NCI-H510A treated with DMSO at 0.1 percent for 48 hours (cell line): Measurements from ENCODE around the gene ATAD3C.
"Not testable (repeated sequence)": the region's sequence is repeated elsewhere in the genome, so short reads cannot be mapped to it uniquely, and the experiment has no call there.

Experiments
- DNase-seq: peaks from one replicate; lab custom pipeline; 2025; lab: John Stamatoyannopoulos, UW

The ATAD3C gene

DNA sequence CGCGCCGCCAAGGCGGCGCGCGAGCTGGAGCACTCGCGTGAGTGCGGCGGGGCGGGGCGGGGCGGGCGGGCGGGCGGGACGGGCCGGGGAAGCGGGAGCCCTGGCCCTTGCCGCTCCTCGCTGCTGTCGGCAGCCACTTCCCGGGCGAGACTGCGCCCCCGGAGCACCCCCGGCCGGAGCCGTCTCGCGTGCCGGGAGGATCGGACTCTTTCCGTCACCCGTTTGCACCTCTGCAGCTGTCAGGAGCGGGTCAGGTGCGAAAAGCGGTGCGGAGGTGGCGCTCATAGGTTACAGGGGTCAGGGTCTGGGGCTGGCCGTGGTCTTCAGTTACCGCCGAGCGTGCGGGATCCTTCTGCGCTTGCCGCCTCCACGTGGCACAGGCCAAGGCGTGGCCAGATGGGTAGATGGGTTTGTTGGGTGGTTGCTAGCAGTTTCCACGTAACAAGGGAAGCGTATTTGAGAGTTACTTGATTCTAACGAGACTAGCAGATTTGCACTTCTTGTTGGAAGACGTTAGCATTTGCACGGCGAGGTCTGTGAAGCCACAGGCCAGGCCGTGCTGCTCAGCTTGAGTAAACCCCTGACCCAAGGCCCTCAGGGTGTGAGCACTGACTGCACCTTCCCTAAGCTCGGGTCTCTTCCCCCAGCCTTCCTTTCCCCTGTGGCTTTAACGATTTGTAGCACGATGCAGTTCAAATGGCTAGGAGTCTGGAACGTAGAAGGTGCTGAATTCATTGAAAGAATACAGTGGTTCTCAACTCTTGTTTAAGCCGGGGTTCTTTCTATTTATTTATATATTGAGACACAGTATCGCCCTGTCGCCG, 22.8 kb downstream of the ATAD3C start:
- DNase-seq: not testable (repeated sequence)

DNA sequence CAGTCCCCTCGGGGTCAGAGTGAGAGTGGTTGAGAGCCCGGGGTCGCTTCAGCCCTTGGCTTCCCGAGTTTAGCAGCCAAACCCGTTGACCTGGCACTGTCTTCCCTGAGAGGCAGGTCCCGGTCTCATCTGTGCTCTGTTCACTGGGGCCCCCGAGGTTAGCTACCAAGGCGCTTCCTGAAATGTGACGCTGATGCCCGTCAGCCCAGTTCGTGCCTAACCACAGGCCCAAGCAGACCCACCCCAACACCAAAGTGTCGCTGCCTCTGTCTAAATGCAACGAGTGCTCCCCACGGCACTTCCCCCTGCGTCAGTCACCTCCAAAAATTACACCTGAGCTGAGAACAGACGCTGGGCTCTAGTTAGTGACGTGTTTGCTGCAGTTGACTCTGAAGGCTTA, 26.5 kb downstream of the ATAD3C start:
- DNase-seq: not testable (repeated sequence)

DNA sequence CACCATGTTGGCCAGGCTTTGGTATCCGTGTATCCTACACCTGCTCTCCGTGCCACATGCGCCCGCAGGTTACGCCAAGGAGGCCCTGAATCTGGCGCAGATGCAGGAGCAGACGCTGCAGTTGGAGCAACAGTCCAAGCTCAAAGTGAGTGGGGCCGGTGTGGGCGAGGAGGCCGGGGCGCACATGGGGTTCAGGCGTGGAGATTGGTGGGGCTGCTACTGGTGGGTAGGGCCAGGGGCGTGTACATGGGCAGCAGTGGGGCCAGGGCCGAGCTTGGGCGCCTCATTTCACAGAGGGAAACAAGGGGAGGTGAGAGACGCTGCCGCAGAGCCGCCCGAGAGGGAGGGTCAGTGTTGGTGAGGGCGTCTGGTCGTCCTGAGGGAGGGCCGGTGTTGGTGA, 27.7 kb downstream of the ATAD3C start:
- no peak for DNase-seq

DNA sequence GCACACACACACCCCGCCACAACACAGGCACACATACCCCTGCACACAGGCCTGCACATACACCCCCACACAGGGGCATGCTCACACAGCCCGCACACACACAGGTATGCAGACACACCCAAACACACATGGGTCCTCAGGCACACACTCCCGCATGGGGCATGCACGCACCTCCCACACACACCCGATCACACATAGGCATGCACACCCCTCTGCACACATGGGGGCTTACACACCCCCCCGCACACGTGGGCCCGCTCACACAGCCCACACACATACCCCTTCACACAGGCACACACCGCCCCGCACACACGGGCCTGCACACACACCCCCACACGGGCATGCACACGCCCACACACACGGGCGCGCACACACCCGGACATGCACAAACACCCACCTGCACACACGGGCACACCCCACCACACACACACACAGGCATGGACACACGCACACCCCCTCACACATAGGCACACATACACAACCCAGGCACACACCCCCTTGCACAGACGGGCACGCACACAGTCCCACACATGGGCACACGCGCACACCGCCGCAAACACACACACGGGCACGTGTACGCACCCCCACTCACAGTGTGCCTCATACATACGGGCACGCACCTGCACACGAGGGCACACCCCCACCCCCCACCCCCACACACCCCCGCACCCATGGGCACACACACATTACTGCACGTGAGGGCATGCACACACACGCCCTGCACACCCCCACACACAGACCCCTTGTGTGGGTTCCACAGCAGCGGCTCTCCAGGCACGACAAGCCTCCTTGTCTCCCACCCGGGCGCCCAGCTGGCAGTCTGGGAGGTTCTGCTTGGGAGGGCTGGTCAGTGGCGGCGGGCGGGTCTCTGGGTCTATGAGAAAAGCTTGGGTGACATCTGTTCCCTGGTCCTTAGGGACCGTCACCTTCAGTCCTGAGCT, 30.3 kb downstream of the ATAD3C start:
- no peak for DNase-seq

DNA sequence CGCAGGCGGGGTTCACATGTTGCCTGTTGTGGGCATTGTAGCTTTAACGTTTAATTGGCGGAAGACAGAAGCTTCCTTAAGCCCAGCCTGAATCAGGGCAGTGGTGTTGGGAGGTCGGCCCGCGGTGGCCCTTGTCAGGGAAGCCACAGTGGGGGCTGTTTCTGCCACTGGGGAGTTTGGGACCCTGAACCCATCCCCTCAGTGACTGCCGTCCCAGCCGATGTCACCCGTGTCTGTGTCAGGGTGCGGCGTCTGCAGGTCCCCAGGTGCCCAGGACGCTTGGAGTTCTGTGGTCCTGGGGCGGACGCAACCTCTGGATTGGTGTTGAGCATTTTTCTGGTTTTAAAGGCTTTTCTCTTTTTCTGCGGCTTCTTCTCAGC, 31.0 kb downstream of the ATAD3C start:
- DNase-seq: not testable (repeated sequence)

- DNase-seq: not testable (repeated sequence)
Measured at GRCh38 chr1:1481811-1482210, 32.3 kb downstream of the ATAD3C start.

- no peak for DNase-seq
Measured at GRCh38 chr1:1482856-1483255, 33.4 kb downstream of the ATAD3C start.

DNA sequence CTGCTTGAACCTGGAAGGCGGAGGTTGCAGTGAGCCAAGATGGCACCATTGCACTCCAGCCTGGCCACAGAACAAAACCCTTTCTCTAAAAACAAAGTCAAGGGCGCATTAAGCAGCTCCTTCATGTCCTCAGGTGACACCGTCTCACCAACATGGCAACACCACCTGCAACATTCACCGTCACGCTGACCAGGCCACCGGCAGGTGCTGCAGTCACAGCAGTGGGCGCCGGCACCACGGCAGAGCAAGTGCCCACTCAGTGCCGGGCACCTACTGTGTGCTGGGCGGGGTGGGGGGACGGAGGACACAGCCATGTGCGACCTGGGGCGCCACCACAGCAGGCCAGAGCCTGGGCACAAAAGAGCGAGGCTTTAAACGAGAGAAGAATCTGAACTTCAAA, 34.2 kb downstream of the ATAD3C start:
- no peak for DNase-seq

DNA sequence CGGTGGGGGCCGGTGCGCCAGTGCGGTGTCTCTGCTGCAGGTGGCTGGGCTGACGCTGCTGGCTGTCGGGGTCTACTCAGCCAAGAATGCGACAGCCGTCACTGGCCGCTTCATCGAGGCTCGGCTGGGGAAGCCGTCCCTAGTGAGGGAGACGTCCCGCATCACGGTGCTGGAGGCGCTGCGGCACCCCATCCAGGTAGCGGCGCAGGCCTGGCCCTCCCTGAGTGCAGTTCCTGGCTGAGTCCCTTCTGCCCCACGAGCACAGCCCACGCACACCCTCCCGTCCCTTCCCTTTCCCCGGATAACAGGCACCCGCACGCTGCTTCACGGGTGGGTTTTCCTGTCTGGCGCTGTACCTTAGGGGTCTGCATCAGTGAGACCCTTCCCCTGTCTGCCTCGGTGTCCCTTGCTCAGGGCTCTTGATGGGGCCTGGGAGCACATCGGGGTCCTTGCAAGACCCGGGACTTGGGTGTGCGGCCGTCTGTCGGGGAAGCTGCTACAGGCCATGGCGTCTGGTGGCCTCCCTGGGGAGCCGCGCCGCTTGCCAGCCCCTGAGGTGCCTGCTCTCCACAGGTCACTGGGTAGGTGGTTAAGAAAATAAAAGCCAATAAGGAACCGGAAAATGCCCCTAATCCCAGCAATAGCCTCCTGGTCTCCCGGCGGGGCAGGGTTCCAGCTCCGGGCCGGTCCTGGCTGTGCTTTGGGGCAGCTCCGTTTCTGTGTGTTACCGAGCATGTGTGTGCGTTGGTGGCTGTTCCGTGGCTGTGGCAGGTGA, 35.7 kb downstream of the ATAD3C start:
- not testable (repeated sequence) for DNase-seq

- not testable (repeated sequence) for DNase-seq
Measured at GRCh38 chr1:1485755-1486317, 36.3 kb downstream of the ATAD3C start.

DNA sequence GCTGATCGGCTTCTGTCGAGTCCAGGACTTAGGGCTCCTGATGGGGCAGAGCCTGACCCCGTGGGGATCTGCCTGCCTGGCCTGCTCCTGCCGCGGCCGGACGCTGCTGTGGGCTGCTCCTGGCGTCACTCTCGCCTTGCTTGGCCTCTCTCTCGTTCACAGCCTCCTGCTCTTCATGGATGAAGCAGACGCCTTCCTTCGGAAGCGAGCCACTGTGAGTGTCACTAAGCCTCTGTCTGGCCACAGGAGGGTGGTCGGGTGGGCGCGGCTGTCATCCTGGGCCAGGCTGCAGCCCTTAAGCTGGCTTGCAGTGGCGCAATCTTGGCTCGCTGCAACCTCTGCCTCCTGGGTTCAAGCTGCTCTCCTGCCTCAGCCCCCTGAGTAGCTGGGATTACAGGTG, 38.2 kb downstream of the ATAD3C start:
- DNase-seq: no peak

- no peak for DNase-seq
Measured at GRCh38 chr1:1489231-1489630, 39.7 kb downstream of the ATAD3C start.

DNA sequence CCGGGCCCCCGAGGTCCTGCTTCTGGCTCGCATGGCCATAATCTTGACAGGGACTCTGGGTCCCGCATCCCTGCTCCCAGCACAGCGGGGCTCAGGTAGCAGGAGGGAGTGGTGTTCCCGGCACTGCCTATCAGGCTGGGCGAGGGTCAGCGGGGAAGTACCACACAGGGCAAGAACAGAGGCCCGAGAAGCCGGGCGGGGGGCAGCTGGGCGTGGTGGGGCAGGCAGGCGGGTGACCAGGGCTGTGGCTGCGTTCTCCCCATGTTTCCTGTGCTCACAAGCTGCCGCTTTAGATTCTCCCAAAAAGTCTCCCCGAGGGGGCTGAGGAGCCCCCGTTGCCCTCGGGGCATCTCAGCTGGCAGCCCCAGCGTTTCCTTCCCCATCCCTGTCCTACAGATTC, 40.4 kb downstream of the ATAD3C start:
- DNase-seq: no peak

DNA sequence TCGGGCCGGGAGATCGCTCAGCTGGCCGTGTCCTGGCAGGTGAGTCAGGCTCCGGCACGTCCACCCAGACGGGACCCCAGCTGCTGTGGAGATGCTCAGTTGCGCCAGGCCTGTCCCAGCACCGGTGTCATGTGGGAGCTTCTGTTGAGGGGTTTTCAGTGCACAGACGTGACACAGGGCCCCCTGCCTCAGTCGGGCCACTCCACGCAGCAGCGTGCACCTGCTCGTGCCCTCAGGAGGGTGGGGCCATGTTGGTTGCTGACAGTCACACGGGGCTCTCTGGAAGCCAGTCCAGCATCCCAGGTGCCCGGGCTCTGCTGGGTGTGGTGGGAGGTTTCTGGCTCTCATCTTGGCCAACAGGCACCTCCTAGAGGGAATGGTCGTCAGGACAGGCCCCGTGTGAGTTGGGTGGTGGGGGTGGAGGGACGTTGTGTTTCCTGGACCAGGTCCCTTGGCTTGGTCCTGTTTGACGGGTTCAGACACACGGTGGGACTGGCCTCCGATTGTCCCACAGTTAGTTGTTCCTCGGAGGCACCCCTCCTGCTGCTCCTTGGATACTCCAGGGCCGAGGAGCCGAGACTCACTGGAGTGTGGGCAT, 41.2 kb downstream of the ATAD3C start:
- DNase-seq: no peak

DNA sequence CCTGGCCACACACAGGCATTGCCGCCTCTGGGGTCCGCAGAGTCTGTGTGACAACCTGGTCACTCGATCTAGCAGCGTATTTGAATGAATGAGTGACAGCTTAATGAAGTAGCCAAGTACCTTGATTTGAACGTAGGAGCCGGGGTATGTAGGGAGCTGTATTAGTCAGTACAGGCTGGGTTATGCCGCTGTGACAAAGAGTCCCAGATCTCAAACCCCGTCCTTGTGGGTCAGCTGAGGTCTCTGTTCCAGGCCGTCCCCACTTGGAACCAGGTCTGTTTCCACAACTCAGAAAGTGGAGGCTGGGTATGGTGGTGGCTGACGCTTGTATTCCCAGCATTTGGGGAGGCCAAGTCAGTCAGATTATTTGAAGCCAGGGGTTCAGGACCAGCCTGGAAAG, 42.1 kb downstream of the ATAD3C start:
- DNase-seq: no peak

DNA sequence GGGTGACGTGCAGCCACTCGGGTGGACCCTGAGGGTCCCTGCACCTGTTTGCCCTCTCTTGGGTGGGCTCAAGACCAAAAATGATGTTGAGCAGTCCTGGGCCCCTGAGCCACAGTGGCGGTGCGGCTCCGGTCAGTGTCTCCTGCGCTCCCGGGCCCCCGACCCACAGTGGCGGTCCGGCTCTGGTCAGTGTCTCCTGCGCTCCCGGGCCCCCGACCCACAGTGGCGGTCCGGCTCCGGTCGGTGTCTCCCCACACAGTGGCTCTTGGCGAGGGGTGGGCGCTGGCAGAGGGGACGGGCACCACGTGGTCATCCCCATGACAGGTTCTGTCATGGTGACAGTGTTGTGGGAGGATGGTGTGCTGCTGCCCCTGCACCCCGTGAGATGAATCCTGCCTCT, 44.8 kb downstream of the ATAD3C start:
- not testable (repeated sequence) for DNase-seq

GRCh38 chr1:1495461-1495975, 46.0 kb downstream of the ATAD3C start:
- DNase-seq: not testable (repeated sequence)

DNA sequence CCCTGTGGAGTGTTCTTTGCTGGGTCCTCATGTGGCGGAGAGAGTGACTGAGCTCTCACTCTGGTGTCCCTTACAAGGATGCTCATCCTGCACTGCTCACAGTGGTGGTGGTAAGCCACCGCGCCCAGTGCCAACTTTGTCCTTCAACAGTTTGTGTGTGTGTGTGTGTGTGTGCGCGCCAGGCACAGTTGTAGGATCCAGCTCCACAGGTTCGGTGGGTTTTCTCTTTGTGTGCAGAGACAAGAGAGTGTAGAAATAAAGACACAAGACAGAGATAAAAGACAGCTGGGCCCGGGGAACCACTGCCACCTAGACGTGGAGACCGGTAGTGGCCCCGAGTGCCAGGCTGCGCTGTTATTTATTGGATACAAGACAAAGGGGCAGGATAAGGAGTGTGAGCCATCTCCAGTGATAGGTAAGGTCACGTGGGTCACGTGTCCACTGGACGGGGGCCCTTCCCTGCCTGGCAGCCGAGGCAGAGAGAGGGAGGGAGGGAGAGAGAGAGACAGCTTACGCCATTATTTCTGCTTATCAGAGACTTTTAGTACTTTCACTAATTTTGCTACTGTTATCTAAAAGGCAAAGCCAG, 55.4 kb downstream of the ATAD3C start:
- DNase-seq: peak; percentile 99

GRCh38 chr1:1505366-1505798, 55.9 kb downstream of the ATAD3C start:
- peak; percentile 86 for DNase-seq

GRCh38 chr1:1505801-1506200, 56.3 kb downstream of the ATAD3C start:
- not testable (repeated sequence) for DNase-seq

DNA sequence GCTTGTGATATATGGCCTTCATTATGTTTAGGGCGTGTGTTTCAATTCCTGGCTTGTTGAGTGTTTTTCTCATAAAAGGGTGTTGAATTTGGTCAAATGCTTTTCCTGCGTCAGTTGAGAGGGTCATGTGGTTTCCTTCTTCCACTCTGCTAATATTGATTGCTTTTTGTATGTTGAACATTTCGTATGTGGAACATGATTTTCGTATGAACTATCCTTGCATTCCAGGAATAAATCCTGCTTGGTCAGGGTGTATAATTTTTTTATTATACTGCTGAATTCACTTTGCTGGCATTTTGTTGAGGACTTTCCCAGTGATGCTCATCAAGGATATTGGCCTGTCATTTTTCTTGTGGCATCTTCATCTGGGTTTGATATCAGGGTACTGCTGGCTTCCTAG, 57.8 kb downstream of the ATAD3C start:
- DNase-seq: no peak
